Fibroblast of lung (primary cell): ENCODE data around the gene NRG2.

ENCODE experiments used
- EZH2 ChIP-seq: IDR thresholded peaks from 2 replicates; pipeline ENCODE4 v1.5.1; 2012; ENCODE audit warnings: low read length, control low read depth, mild to moderate bottlenecking; ENCODE audit errors: missing control alignments
- TF ChIP-seq, protein P1 (sequence below), 2 donors: IDR thresholded peaks in 1 of 2; conservative IDR thresholded peaks in 1 of 2; 1 replicate in 1 of 2; 2 replicates in 1 of 2; pipeline ENCODE4 v1.5.1; 2011 to 2012; ENCODE audit warnings: low read length in 2 of 2, control low read depth in 1 of 2, inconsistent platforms in 1 of 2, low read depth in 1 of 2, mild to moderate bottlenecking in 1 of 2

DNA sequence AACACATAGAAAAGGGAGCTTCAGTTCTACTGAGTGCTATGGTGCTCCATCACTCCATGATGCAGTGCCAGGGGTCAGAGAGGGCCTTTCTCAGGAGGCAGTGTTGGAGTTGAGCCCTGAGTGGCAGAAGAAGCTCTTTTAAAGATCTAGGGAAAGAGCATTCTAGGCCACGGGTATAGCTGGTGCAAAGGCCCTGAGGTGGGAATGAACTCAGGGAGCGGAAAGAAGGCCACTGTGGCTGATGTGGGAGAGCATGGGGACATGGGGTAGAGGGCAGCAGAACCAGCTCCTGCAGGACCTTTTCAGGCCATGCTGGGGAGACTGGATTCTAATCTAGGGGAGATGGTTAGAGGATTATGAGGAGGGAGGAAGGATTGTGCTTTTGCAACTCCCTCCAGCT, 237.6 kb downstream of the NRG2 start:
- TF ChIP-seq, protein P1, sequence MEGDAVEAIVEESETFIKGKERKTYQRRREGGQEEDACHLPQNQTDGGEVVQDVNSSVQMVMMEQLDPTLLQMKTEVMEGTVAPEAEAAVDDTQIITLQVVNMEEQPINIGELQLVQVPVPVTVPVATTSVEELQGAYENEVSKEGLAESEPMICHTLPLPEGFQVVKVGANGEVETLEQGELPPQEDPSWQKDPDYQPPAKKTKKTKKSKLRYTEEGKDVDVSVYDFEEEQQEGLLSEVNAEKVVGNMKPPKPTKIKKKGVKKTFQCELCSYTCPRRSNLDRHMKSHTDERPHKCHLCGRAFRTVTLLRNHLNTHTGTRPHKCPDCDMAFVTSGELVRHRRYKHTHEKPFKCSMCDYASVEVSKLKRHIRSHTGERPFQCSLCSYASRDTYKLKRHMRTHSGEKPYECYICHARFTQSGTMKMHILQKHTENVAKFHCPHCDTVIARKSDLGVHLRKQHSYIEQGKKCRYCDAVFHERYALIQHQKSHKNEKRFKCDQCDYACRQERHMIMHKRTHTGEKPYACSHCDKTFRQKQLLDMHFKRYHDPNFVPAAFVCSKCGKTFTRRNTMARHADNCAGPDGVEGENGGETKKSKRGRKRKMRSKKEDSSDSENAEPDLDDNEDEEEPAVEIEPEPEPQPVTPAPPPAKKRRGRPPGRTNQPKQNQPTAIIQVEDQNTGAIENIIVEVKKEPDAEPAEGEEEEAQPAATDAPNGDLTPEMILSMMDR (conservative IDR thresholded peaks at IDR 0.05 in 1 of 2, IDR thresholded peaks at IDR 0.05 in 1 of 2; ENCODE audit: low read depth in 1 of 2, low read length in 2 of 2) = no peak
- no peak for TF ChIP-seq EZH2
